NCI-H2196 (cell line): ENCODE data around the gene CFAP61.
"Not testable (repeated sequence)": the region's sequence is repeated elsewhere in the genome, so short reads cannot be mapped to it uniquely, and the experiment has no call there.

Source experiments
- DNase-seq: peaks from one replicate; lab custom pipeline; 2025; ENCODE audit not compliant: unreplicated experiment; lab: John Stamatoyannopoulos, UW

Gene CFAP61, protein sequence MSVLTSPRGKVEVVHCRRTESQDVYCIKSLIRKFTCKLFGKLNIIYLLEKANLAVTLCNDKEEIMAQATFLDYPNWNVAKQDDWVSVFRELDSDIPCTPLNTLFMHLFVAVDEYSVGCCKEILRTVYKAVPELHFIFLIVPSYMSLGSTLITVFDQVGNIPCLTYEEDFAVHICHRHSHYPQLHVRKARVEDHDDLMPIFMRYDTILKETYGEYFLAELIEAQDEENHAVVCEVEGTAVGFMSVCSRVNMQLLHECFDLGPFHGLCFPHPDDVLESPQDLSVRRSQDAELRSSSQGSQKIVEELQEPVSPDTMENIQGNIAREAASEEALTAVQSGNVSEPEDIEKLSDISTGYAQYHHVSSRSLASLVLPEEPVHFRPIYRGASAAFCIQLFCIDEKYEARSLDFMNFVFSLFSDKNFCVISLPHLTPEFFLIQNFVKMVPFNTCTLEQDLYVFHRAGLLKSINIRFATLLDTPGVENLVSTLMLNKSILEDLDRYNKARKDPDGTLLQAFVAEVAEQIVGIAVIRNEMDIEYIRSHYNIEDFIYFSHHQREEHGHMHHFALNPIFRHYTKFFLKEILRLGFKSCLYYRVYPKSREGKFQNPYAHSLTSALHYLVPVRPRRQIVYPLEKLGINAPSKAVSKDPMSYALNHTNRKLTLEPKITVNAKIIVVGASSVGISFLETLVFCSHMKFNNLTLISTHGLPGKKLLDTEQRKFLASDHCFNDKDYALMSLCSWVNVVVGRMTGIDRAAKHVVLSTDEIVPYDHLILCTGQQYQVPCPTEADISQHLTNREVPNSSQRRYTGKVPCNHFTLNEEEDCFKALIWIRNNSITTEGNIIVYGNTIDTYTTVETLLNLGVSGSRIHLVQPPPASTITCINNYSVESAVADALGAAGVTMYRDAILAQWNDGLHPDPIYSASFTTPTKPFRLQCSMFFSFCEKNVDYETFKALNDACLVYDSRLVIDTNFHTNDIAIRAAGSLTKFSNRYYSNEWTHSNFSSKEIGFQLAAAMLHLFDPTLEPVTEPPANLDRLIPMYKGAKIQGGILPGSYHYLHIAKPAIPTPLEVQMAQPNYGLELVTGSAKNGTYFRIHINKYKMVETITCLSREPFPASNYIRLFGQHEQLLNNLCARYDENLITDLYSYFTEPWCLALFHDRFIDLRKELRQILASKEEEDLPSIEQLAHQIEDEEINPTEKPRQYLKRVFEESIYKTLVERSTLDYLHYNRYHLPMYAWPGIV

DNA sequence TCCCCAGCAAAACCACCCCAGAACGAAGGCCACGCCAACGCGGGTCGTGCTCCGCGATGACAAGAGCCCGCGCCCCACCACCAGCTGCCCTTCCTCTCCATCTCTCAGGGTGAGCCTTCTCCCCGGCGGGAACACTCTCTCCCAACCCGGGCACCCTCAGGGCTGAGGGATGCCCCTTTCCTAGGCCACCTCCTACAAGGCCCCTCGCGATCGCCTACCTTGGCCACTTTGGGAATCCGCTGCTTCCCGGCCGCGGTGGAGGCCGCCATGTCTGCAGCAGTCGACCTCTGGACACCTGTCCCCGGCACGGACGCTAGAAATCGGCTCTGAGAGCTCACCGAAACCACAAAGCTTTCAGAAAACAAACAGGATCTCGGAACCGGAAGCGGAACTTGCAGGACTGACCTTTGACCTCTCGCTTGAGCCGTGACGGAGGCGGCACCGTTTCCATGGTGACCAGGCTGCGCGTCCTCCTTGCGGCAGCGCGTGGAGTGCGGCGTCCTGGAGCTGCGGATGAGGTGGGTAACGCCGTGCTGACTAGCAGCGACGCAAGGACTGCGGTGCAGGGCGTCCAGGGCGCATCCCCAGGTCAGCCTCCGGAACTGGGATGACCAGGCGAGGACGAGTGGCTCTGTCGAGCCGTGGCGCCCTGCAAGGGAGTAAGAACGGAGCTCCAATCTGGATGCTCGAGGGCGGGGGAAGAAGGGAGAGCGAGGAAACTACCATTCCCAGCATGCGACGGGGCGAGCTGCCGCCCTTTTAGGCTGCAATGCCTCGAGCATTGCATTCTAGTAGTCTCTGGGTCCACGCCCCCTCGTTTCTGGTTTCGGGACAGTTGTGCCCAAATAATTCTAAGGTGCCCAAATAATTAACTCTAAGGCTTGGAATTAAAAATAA, at the start of gene CFAP61, which contains the start of gene CRNKL1:
Gene CFAP61, plus strand, starts transcription at position 459 of the 897 bp plus-strand sequence. CDS start 4,122 bp downstream, outside the sequence.
Gene CRNKL1, minus strand, starts transcription at position 393 of the 897 bp plus-strand sequence. Its CDS starts 124 bp downstream, at position 269.
- DNase-seq: peak; percentile 98

DNA sequence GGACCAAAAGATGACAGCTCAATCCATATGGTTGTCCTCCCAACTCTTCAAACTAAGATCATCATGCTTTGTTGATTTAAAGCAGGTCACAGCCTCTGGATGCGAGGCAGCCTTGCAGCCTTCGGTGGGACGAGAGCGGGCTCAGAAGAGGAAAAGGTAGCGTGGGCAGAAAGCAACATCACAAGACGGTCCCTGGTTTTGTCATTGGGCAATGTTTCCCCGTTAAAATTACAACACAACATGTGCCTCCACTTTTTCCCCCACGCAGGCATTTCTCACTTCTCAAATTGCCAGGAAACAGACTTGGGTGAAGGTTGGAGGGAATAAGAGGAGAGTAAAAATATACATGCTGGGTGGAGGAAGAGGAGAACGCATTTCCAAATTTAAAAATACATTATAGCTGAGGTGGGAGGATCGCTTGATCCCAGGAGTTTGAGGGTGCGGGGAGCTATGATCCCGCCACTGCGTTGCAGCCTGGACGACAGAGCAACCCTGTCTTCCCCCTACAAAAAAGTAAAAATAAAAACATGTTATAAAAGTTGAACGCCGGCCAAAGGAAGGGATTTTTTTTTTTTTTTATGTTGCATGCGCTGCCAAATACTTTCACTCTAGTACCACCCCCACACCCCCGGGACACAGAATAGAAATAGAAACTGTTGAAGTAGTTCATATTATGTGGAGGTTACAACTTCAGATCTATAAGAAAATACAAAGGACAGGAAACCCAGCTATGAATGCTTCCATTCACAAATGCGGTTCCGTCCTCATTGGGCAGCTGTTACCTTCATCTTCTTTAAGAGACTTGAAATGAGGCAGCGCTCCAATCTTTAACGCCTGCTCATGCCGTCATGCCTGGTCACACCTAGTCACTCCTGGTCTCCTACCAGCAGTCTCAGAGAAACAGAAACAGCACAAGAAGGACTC, 49.0 kb upstream of the CFAP61 start:
- DNase-seq: no peak

DNA sequence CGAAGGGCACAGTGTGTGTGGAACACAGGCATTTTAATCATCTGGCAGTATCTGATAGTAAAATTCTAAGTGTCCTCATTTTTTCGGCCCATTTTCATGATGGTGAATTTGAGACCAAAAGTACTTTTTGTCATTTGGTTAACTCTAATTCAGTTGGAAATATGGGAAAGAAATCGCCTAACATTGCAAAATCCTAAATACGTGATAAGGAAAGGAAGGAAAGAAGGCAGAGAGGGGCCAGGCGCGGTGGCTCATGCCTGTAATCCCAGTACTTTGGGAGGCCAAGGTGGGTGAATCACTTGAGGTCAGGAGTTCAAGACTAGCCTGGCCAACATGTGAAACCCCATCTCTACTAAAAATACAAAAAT, 48.4 kb upstream of the CFAP61 start:
- DNase-seq: not testable (repeated sequence)

DNA sequence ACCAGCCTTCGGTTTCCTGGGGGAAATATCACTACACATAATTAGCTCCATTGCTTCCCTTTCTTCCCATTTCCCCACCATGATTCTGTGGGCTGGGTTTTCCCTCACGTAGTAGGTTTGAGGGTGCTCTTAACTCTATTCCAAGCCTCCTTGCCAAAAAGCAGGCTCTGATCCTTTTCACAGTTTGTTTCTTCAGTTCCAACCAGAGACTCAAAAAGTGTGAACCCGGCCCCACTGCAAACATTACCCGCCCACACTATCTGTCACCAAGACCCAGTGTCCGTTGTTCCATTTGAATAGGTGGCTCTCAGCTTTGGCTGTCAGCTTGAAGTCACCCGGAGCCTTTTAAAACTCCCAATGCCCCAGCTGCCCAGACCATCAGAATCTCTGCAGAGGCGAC, 47.0 kb upstream of the CFAP61 start:
- DNase-seq: no peak

DNA sequence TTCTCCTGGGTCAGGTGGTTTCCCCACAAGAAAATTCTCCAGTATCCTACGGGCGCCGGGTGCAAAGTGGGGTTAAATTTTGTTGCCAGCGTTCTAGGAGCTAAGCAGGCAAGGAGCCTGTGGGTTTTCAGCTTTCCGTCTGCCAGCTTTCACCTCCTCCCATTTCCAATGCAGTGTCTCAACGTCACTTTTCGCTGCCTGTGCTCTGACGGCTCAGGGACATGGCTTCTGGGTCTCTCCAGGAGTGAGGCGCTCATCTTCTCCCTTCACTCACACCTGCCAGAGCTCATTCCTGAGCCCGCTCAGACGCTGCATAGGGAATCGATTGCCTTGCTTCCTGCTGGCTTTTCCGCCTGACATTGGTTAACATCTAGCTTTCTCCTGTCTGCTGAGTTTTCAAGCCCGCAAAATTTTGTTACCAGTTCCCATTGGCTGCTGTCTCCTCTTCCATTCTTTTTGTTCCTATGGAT, 42.5 kb upstream of the CFAP61 start:
- no peak for DNase-seq

GRCh38 chr20:20010639-20011500, 41.5 kb upstream of the CFAP61 start:
- peak; percentile 39 for DNase-seq

DNA sequence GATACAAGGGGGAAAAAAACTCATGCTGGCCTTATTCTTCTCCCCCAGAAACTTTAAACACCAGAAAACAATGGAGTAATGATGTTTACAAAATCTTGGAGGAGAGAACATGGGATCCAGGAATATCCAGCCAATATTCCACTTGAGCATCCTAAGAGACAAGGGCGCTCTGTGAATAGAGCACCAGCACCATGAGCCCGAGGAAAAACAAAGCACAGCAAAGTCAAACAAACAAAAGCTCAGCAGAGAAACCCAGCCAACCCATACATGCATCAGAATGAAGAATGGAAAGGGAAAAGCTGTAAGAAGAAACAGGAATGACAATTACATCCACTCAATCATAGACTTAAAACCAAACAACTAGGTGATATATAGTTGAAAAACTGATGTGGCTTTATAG, 39.8 kb upstream of the CFAP61 start:
- no peak for DNase-seq

- no peak for DNase-seq
Measured at GRCh38 chr20:20014659-20015058, 37.7 kb upstream of the CFAP61 start.

GRCh38 chr20:20017001-20017843, 35.1 kb upstream of the CFAP61 start, which contains the start of gene NAA20:
NAA20 (plus strand) TSS chr20:20017362; CDS start chr20:20017397, 35 bp downstream.
- peak; percentile 93 for DNase-seq

DNA sequence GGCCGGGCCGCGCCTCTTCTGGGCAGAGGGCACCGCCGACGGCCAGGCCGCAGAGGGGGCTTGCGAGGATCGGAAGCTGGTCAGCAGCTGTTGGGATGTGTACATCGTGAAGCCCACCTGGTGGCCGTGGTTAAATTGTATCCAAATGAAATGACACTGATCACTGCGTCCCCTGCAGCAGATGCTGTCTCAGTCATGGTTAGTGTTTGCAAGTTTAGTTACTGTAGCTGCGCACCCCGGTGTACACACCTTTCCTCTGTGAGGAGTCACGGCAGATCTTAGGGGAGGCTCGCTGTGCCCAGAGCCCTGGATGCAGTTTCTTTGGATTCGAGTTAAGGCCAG, 34.5 kb upstream of the CFAP61 start:
- no peak for DNase-seq

GRCh38 chr20:20018366-20018765, 34.0 kb upstream of the CFAP61 start:
- DNase-seq: no peak

GRCh38 chr20:20019123-20019522, 33.2 kb upstream of the CFAP61 start:
- peak; percentile 28 for DNase-seq

DNA sequence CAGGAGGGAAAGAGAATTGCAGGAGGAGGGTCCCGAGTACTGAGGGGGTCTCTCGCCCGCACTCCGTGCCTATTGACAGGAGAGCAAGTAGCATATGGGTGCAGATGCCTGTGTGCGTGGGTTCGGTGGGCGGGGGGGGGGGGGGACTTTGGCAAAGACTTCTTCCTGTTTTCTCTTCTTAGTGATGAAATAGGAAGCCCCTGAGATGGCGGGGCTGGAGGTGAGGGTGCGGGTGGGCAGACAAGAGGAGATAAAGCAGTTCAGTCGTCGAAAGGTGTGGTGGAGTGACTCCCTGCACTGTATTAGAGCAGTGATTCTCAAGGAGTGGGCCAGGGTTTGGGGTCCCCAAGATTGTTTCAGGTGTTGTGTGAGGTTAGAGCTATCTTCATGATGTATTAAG, 31.4 kb upstream of the CFAP61 start:
- DNase-seq: no peak

DNA sequence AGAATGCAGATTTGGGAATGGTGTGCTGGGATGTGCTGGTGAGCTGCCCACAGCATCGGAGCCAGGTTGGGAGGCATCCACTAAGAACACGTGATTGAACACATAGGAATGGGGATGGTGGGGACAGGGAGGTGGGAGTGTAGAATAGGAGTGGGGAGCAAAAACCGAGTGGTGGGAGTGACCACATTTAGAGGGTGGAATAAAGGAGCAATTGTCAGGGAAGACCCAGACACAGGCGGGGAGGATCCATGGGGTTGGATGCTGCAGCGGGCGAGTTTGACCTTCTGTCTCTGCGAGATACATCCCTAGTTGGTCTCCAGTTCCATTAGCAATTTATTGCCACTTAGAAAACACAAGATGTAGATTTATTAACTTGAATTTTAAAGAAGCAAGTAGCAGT, 30.5 kb upstream of the CFAP61 start:
- no peak for DNase-seq

DNA sequence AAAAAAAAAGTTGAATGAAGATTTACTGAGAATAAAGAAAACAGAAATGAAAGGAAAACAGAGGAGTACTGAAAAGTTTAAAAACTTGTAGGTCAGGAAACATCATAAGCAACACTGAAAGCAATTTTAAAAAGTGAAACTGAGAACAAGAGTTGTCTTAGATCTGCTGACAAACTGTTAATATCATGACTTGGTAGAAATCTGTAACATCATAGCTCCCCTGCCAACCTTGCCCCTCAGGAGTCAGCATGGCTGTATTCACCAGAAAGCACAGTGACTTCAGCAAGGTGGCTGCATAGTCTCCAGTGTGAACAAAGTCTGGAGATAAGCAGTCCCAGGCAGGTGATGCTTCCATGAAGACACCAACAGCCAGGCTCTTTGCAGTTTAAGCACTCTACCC, 29.8 kb upstream of the CFAP61 start:
- no peak for DNase-seq

GRCh38 chr20:20023395-20023794, 28.9 kb upstream of the CFAP61 start:
- no peak for DNase-seq

DNA sequence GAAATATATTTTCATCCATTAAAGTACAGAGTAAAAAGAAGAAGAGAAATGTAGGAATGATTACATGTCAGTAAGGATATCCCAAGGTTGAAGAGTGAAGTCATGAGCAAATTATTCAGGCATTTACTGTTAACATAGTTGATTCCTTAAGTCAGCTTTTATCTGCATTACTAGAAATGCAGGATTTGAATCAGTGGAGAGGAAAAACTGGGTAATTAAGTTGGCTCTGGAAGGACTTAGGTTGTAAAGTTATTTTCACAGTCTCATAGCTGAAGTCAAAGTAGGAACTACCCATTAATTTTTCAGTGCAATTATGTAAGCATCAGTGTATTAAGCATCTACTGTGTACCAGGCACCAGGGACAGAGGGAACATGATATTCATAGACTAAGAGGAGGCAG, 27.4 kb upstream of the CFAP61 start:
- DNase-seq: no peak
